GM23248 (cell line): ENCODE results near the gene COL11A2. TPM values are rescaled to one million over a fixed set of nuclear protein-coding genes. Genes with fewer than 3 reads are reported as not detected.

ENCODE experiments used
- DNase-seq: peaks from one replicate; pipeline ENCODE4 v3.0.0-alpha.2; 2015
- H2AFZ ChIP-seq: fragments of 200-600 bp; sonication (generic); 2 replicates; pipeline ENCODE4 v1.6.1; 2016; ENCODE audit warnings: antibody characterized with exemption
- H3F3A ChIP-seq: fragments of 200-600 bp; sonication (generic); 2 replicates; pipeline ENCODE4 v1.6.1; 2016; ENCODE audit warnings: mild to moderate bottlenecking, antibody characterized with exemption, mixed run types; ENCODE audit not compliant: insufficient read depth
- H3K27ac ChIP-seq: fragments of 200-600 bp; sonication (generic); 2 replicates; pipeline ENCODE4 v1.5.1; 2016; ENCODE audit warnings: mild to moderate bottlenecking
- H3K27me3 ChIP-seq: fragments of 200-600 bp; sonication (generic); replicated peaks from 2 replicates; pipeline ENCODE4 v1.6.1; 2016; ENCODE audit warnings: mild to moderate bottlenecking; ENCODE audit not compliant: insufficient read depth
- H3K36me3 ChIP-seq: fragments of 200-600 bp; sonication (generic); 2 replicates; pipeline ENCODE4 v1.6.1; 2016; ENCODE audit warnings: low read depth, mild to moderate bottlenecking
- H3K4me1 ChIP-seq: fragments of 200-600 bp; sonication (generic); 2 replicates; pipeline ENCODE4 v1.6.1; 2016; ENCODE audit warnings: mild to moderate bottlenecking; ENCODE audit not compliant: insufficient read depth
- H3K4me2 ChIP-seq: fragments of 200-600 bp; sonication (generic); one replicate; pipeline ENCODE4 v1.6.1; 2016; ENCODE audit warnings: mild to moderate bottlenecking; ENCODE audit not compliant: unreplicated experiment
- H3K4me3 ChIP-seq: fragments of 200-600 bp; sonication (generic); 2 replicates; pipeline ENCODE4 v1.5.1; 2016; ENCODE audit warnings: mild to moderate bottlenecking
- H3K79me2 ChIP-seq: fragments of 200-600 bp; sonication (generic); 2 replicates; pipeline ENCODE4 v1.6.1; 2016; ENCODE audit warnings: mild to moderate bottlenecking; ENCODE audit not compliant: insufficient read depth
- H3K9ac ChIP-seq: fragments of 200-600 bp; sonication (generic); 2 replicates; pipeline ENCODE4 v1.6.1; 2016; ENCODE audit warnings: mild to moderate bottlenecking
- H3K9me2 ChIP-seq: fragments of 200-600 bp; sonication (generic); 2 replicates; pipeline ENCODE4 v1.6.1; 2016; ENCODE audit warnings: mixed run types, mild to moderate bottlenecking, moderate library complexity; ENCODE audit not compliant: insufficient read depth
- H3K9me3 ChIP-seq: fragments of 200-600 bp; sonication (generic); one replicate; pipeline ENCODE4 v1.6.1; 2017; ENCODE audit warnings: low read depth
- H4K20me1 ChIP-seq: fragments of 200-600 bp; sonication (generic); 2 replicates; pipeline ENCODE4 v1.6.0; 2016; ENCODE audit not compliant: insufficient read depth
- EZH2 ChIP-seq: fragments of 200-600 bp; sonication (generic); IDR thresholded peaks from 2 replicates; pipeline ENCODE4 v1.6.1; 2018; ENCODE audit warnings: antibody characterized with exemption, mild to moderate bottlenecking; ENCODE audit not compliant: insufficient read depth, poor library complexity, severe bottlenecking
- EZH2phosphoT487 ChIP-seq: fragments of 200-600 bp; sonication (generic); IDR thresholded peaks from 2 replicates; pipeline ENCODE4 v1.6.1; 2018; ENCODE audit warnings: antibody characterized with exemption, moderate library complexity, mild to moderate bottlenecking, low read depth; ENCODE audit not compliant: insufficient read depth
- WGBS, 2 experiments: methylation state at CpG; one replicate each; pipeline ENCODE4 v1.1.6; 2015 to 2017; ENCODE audit warnings: low lambda C conversion rate in 2 of 2, low coverage in 1 of 2; ENCODE audit errors: missing lambda C conversion rate in 2 of 2; 5-methylcytosine and 5-hydroxymethylcytosine counted together
- in situ Hi-C: fragments of 300-500 bp; cut with MboI; formaldehyde crosslinking; loops from 2 replicates; pipeline ENCODE4 v1.15.0; 2020
- polyA plus RNA-seq: library from polyadenylated mRNA; unstranded; fragments of >200 nt; fragmentation: Nextera tagmentation; extraction: Ambion mirVana; gene quantifications from 2 replicates; pipeline ENCODE4 v1.2.1, GENCODE V29; 2016
- total RNA-seq: library from RNA; depleted of rRNA; stranded (reverse); fragments of >200 nt; shearing (Covaris generic); gene quantifications from 2 replicates; pipeline ENCODE4 v1.2.3, GENCODE V29; 2014

Gene COL11A2
- total and polyA plus RNA-seq, 2 experiments from 2014 or later, result 0.31 to 0.32 TPM

GRCh38 chr6:33167374-33168283 lies 24.6 kb downstream of the COL11A2 start:
- no peak overlapping the region for H3K4me2 ChIP-seq
- WGBS, 2 experiments, result 65 to 66% methylated on average over 17 to 19 of the region's 19 CpGs
- H3K27me3 ChIP-seq, result no peaks in the 10 kb centered on the region
- no peak for DNase-seq
- no peak for TF ChIP-seq EZH2phosphoT487
- in situ Hi-C loops, result no loop called here
- H3K4me3 ChIP-seq, result no peak overlapping the region
- no peak overlapping the region for H2AFZ ChIP-seq
- H3K27ac ChIP-seq, result no peak overlapping the region
- H3K9me3 ChIP-seq, result no peaks in the 10 kb centered on the region
- no peaks in the 10 kb centered on the region for H4K20me1 ChIP-seq
- H3K4me1 ChIP-seq, result no peaks in the 10 kb centered on the region
- H3K9me2 ChIP-seq, result no peaks in the 10 kb centered on the region
- no peaks in the 10 kb centered on the region for H3K36me3 ChIP-seq
- no peaks in the 10 kb centered on the region for H3F3A ChIP-seq
- no peaks in the 10 kb centered on the region for H3K79me2 ChIP-seq
- H3K9ac ChIP-seq, result no peak overlapping the region

DNA sequence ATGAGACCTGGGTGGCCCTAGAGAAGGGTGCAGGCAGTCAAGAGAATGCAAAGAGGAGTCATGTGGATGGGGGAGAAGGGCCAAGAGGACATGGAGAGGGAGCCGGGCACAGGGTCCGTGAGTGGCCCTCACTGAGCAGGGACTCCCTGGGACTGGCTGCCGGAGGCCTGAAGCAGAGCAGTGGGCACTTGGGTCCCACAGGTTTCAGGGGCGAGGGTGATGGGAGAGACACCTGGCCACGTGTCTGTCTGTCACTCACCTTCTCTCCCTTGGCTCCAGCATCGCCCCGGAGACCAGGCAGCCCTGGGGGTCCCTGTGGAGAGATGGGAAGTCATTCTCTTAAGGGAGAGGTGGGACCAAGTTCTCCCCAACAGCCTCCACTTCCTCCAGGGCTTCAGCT lies 25.5 kb downstream of the COL11A2 start:
- DNase-seq, result no peak
- H3K4me1 ChIP-seq, result no peaks in the 10 kb centered on the region
- WGBS, 2 experiments, result 76 to 92% methylated on average over 7 of the region's 7 CpGs
- H3K4me3 ChIP-seq, result no peak overlapping the region
- H3K27me3 ChIP-seq, result no peaks in the 10 kb centered on the region
- no peaks in the 10 kb centered on the region for H3K79me2 ChIP-seq
- H2AFZ ChIP-seq, result no peak overlapping the region
- no peak overlapping the region for H3K4me2 ChIP-seq
- no peak overlapping the region for H3K9ac ChIP-seq
- TF ChIP-seq EZH2, result no peak
- no peak for TF ChIP-seq EZH2phosphoT487
- H3K27ac ChIP-seq, result no peak overlapping the region
- H3K36me3 ChIP-seq, result no peaks in the 10 kb centered on the region
- H3K9me2 ChIP-seq, result no peaks in the 10 kb centered on the region
- no peaks in the 10 kb centered on the region for H4K20me1 ChIP-seq
- no peaks in the 10 kb centered on the region for H3F3A ChIP-seq
- no peaks in the 10 kb centered on the region for H3K9me3 ChIP-seq
- in situ Hi-C loops, result no loop called here

GRCh38 chr6:33166363-33166762 lies 25.9 kb downstream of the COL11A2 start:
- in situ Hi-C loops, result no loop called here
- H3K9me2 ChIP-seq, result no peaks in the 10 kb centered on the region
- no peaks in the 10 kb centered on the region for H3K79me2 ChIP-seq
- H3K4me2 ChIP-seq, result no peak overlapping the region
- TF ChIP-seq EZH2phosphoT487 (no peak), EZH2 (no peak)
- H3K27ac ChIP-seq, result no peak overlapping the region
- no peak overlapping the region for H3K4me3 ChIP-seq
- H3F3A ChIP-seq, result no peaks in the 10 kb centered on the region
- 68 to 76% methylated on average over 4 to 6 of the region's 6 CpGs for WGBS, 2 experiments
- H3K27me3 ChIP-seq, result no peaks in the 10 kb centered on the region
- H3K9me3 ChIP-seq, result no peaks in the 10 kb centered on the region
- H3K4me1 ChIP-seq, result no peaks in the 10 kb centered on the region
- H3K9ac ChIP-seq, result no peak overlapping the region
- H2AFZ ChIP-seq, result no peak overlapping the region
- no peaks in the 10 kb centered on the region for H4K20me1 ChIP-seq
- no peak for DNase-seq
- H3K36me3 ChIP-seq, result no peaks in the 10 kb centered on the region

DNA sequence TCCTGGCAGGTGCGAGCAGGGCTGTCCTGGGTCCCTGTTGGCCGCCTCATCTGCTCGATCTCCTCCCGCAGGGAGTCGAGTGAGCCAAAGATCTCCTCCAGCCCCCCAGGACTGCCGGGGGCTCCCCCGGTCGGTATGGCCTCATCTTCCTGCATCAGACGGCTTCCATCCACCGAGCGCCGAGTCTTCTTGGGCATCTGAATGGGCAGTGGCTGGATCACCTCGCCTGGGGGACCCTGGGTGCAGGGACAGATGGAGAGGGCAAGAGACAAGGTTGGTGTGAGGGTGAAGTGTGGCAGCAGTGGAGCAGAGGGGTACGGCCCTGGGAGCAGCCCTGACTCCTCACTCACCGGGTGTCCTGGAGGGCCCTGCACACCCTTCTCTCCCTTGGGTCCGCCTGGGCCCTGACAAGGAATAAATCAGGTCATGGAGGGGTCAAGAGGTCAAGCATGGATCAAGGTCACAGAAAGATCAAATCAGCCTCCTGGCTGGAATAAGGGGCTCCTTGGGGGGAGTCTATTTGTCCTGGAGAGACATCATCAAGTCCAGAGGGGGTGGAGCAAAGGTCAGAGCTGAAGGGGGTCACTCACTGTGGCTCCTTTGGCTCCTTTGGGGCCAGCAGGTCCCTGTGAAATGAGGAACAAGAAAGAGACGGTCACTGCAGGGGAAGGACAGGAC lies 26.5 kb downstream of the COL11A2 start:
- H3K36me3 ChIP-seq, result no peaks in the 10 kb centered on the region
- H2AFZ ChIP-seq, result no peak overlapping the region
- H3K9ac ChIP-seq, result no peak overlapping the region
- TF ChIP-seq EZH2, result no peak
- TF ChIP-seq EZH2phosphoT487, result no peak
- no peak for DNase-seq
- no peaks in the 10 kb centered on the region for H3K9me2 ChIP-seq
- 81 to 82% methylated on average over 17 of the region's 17 CpGs for WGBS, 2 experiments
- no peaks in the 10 kb centered on the region for H3F3A ChIP-seq
- no peak overlapping the region for H3K27ac ChIP-seq
- no peaks in the 10 kb centered on the region for H3K4me1 ChIP-seq
- no peak overlapping the region for H3K4me2 ChIP-seq
- in situ Hi-C loops, result no loop called here
- no peaks in the 10 kb centered on the region for H3K27me3 ChIP-seq
- H3K4me3 ChIP-seq, result no peak overlapping the region
- no peaks in the 10 kb centered on the region for H3K9me3 ChIP-seq
- no peaks in the 10 kb centered on the region for H4K20me1 ChIP-seq
- H3K79me2 ChIP-seq, result no peaks in the 10 kb centered on the region
